NCI-H2081 treated with DMSO at 0.1 percent for 48 hours (cell line): ENCODE data around the gene MCEMP1.

Experiments
- DNase-seq: peaks from one replicate; lab custom pipeline; 2025; lab: John Stamatoyannopoulos, UW

The MCEMP1 gene

GRCh38 chr19:7698583-7698982 is 21.7 kb downstream of the MCEMP1 start:
- no peak for DNase-seq

GRCh38 chr19:7699003-7699402 is 22.1 kb downstream of the MCEMP1 start:
- DNase-seq, result no peak

GRCh38 chr19:7699417-7700401 is 22.8 kb downstream of the MCEMP1 start:
- DNase-seq, result no peak

- DNase-seq, result no peak
These were observed 24.3 kb downstream of the MCEMP1 start for GRCh38 chr19:7701049-7701653.

GRCh38 chr19:7701654-7702457 is 25.0 kb downstream of the MCEMP1 start, which contains the start of gene FCER2:
Gene FCER2 (minus strand): TSS chr19:7702131. CDS start chr19:7699760, 2,371 bp downstream.
- no peak for DNase-seq

- DNase-seq, result no peak
These were observed 26.4 kb downstream of the MCEMP1 start for GRCh38 chr19:7703332-7703731.

- no peak for DNase-seq
These were observed 27.6 kb downstream of the MCEMP1 start for GRCh38 chr19:7704280-7705060.

- DNase-seq, result no peak
These were observed 28.7 kb downstream of the MCEMP1 start for GRCh38 chr19:7705387-7706187.

GRCh38 chr19:7706188-7706954 is 29.5 kb downstream of the MCEMP1 start:
- no peak for DNase-seq

- DNase-seq, result no peak
These were observed 30.1 kb downstream of the MCEMP1 start for GRCh38 chr19:7706955-7707456.

- DNase-seq, result no peak
These were observed 33.1 kb downstream of the MCEMP1 start for GRCh38 chr19:7709932-7710460.

- DNase-seq, result no peak
These were observed 33.7 kb downstream of the MCEMP1 start for GRCh38 chr19:7710616-7711015.

GRCh38 chr19:7715671-7716070 is 38.8 kb downstream of the MCEMP1 start:
- no peak for DNase-seq

- DNase-seq, result no peak
These were observed 39.9 kb downstream of the MCEMP1 start for GRCh38 chr19:7716762-7717161.

- no peak for DNase-seq
These were observed 41.8 kb downstream of the MCEMP1 start for GRCh38 chr19:7718668-7719067.

- DNase-seq, result no peak
These were observed 43.5 kb downstream of the MCEMP1 start for GRCh38 chr19:7720351-7720750.

- DNase-seq, result no peak
These were observed 45.4 kb downstream of the MCEMP1 start for GRCh38 chr19:7722231-7722651.

- no peak for DNase-seq
These were observed 48.9 kb downstream of the MCEMP1 start for GRCh38 chr19:7725791-7726190.

- no peak for DNase-seq
These were observed 52.3 kb downstream of the MCEMP1 start for GRCh38 chr19:7729211-7729610.
